Neural progenitor cell (in vitro differentiated cells): ENCODE data around the gene PDE11A. TPM values are rescaled to one million over a fixed set of nuclear protein-coding genes. Genes with fewer than 3 reads are reported as not detected.

Experiments used
- DNase-seq: peaks from one replicate; pipeline ENCODE4 v3.0.0-alpha.2; 2016; ENCODE audit warnings: low spot score
- H2AFZ ChIP-seq: fragments of 200-600 bp; sonication (generic); replicated peaks from 2 replicates; pipeline ENCODE4 v1.6.1; 2016; ENCODE audit warnings: antibody characterized with exemption
- H3F3A ChIP-seq: fragments of 200-600 bp; sonication (generic); 2 replicates; pipeline ENCODE4 v1.6.1; 2016; ENCODE audit warnings: antibody characterized with exemption, low read depth
- H3K27ac ChIP-seq: fragments of 200-600 bp; sonication (generic); 2 replicates; pipeline ENCODE4 v1.5.1; 2016; ENCODE audit warnings: mild to moderate bottlenecking
- H3K27me3 ChIP-seq: fragments of 200-600 bp; sonication (generic); 2 replicates; pipeline ENCODE4 v1.6.1; 2016; ENCODE audit warnings: mild to moderate bottlenecking, moderate library complexity
- H3K36me3 ChIP-seq: fragments of 200-600 bp; sonication (generic); 2 replicates; pipeline ENCODE4 v1.5.1; 2016
- H3K4me1 ChIP-seq: fragments of 200-600 bp; sonication (generic); 2 replicates; pipeline ENCODE4 v1.6.1; 2016; ENCODE audit warnings: mixed run types
- H3K4me2 ChIP-seq: fragments of 200-600 bp; sonication (generic); 2 replicates; pipeline ENCODE4 v1.6.1; 2016
- H3K4me3 ChIP-seq: fragments of 200-600 bp; sonication (generic); 2 replicates; pipeline ENCODE4 v1.5.1; 2016
- H3K79me2 ChIP-seq: fragments of 200-600 bp; sonication (generic); 2 replicates; pipeline ENCODE4 v1.6.1; 2016; ENCODE audit warnings: low read depth
- H3K9ac ChIP-seq: fragments of 200-600 bp; sonication (generic); 2 replicates; pipeline ENCODE4 v1.6.1; 2016
- H3K9me3 ChIP-seq: fragments of 200-600 bp; sonication (generic); 2 replicates; pipeline ENCODE4 v1.5.1; 2016; ENCODE audit warnings: low read depth
- H4K20me1 ChIP-seq: fragments of 200-600 bp; sonication (generic); 2 replicates; pipeline ENCODE4 v1.6.1; 2016; ENCODE audit warnings: low read depth
- H3K27ac Mint-ChIP-seq: 3 replicates; pipeline ENCODE4 v1.8.0; 2021; ENCODE audit warnings: mixed read lengths
- H3K27me3 Mint-ChIP-seq: 2 replicates; pipeline ENCODE4 v1.8.0; 2022; ENCODE audit warnings: low read depth, mild to moderate bottlenecking, inconsistent platforms, moderate library complexity, mixed read lengths; ENCODE audit not compliant: insufficient read depth
- H3K36me3 Mint-ChIP-seq: 3 replicates; pipeline ENCODE4 v1.8.0; 2021; ENCODE audit warnings: mixed read lengths
- H3K4me1 Mint-ChIP-seq: 3 replicates; pipeline ENCODE4 v1.8.0; 2021; ENCODE audit warnings: mixed read lengths
- H3K4me3 Mint-ChIP-seq: 3 replicates; pipeline ENCODE4 v1.8.0; 2021; ENCODE audit warnings: mild to moderate bottlenecking, moderate library complexity, mixed read lengths
- H3K9me3 Mint-ChIP-seq: 3 replicates; pipeline ENCODE4 v1.8.0; 2020; ENCODE audit warnings: mixed read lengths
- EZH2 ChIP-seq: fragments of 200-600 bp; sonication (generic); IDR thresholded peaks from 2 replicates; pipeline ENCODE4 v1.6.1; 2017; ENCODE audit warnings: antibody characterized with exemption, mild to moderate bottlenecking, moderate library complexity
- EZH2phosphoT487 ChIP-seq: fragments of 200-600 bp; sonication (generic); IDR thresholded peaks from 2 replicates; pipeline ENCODE4 v1.6.1; 2017; ENCODE audit warnings: antibody characterized with exemption
- total RNA-seq: library from RNA; depleted of rRNA; stranded (reverse); fragments of >200 nt; gene quantifications from 2 replicates; pipeline ENCODE4 v1.2.3, GENCODE V29; 2015; ENCODE audit warnings: low replicate concordance
- TF ChIP-seq, protein P1 (sequence below): fragments of 200-600 bp; sonication (generic); IDR thresholded peaks from 2 replicates; pipeline ENCODE4 v1.5.1; 2017; ENCODE audit warnings: antibody characterized with exemption, mild to moderate bottlenecking

Gene PDE11A
- total RNA-seq, 1 donor from 2014 or later = 0.13 TPM

DNA sequence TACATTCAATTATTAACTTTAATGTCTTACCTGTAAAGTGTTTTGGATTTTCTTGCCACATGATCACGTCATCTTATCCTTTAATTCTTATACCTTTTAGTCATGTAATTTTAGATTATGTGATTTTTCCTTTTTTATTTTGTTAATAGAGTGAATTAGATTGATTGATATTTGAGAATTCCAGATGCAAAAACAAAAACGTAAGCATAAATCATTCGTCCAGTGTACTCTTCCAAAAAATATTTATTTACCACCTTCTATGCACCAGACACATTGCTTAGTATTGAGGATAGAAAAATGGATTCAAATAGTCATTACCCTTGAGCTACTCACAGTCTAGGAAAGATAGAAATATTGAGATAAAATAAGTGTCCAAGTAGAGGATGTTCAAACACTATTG is 249.6 kb downstream of the PDE11A start:
- Histone ChIP-seq H3F3A (no peaks in the 10 kb centered on the region), H3K9me3 (no peaks in the 10 kb centered on the region), H3K4me3 (no peak overlapping the region), H2AFZ (no peak overlapping the region), H4K20me1 (no peaks in the 10 kb centered on the region), H3K27ac (no peak overlapping the region), H3K4me1 (no peaks in the 10 kb centered on the region), H3K9ac (no peak overlapping the region), H3K79me2 (no peaks in the 10 kb centered on the region), H3K36me3 (no peaks in the 10 kb centered on the region), H3K4me2 (no peak overlapping the region), H3K27me3 (peaks cover 25% of the 10 kb centered on the region)
- Mint-ChIP-seq H3K27me3 (no peaks in the 10 kb centered on the region), H3K27ac (no peak overlapping the region), H3K4me3 (no peak overlapping the region), H3K4me1 (no peaks in the 10 kb centered on the region), H3K36me3 (no peaks in the 10 kb centered on the region), H3K9me3 (no peaks in the 10 kb centered on the region)
- DNase-seq = no peak
- TF ChIP-seq EZH2phosphoT487 = no peak
- TF ChIP-seq EZH2 = no peak
- TF ChIP-seq, protein P1, sequence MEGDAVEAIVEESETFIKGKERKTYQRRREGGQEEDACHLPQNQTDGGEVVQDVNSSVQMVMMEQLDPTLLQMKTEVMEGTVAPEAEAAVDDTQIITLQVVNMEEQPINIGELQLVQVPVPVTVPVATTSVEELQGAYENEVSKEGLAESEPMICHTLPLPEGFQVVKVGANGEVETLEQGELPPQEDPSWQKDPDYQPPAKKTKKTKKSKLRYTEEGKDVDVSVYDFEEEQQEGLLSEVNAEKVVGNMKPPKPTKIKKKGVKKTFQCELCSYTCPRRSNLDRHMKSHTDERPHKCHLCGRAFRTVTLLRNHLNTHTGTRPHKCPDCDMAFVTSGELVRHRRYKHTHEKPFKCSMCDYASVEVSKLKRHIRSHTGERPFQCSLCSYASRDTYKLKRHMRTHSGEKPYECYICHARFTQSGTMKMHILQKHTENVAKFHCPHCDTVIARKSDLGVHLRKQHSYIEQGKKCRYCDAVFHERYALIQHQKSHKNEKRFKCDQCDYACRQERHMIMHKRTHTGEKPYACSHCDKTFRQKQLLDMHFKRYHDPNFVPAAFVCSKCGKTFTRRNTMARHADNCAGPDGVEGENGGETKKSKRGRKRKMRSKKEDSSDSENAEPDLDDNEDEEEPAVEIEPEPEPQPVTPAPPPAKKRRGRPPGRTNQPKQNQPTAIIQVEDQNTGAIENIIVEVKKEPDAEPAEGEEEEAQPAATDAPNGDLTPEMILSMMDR = no peak

DNA sequence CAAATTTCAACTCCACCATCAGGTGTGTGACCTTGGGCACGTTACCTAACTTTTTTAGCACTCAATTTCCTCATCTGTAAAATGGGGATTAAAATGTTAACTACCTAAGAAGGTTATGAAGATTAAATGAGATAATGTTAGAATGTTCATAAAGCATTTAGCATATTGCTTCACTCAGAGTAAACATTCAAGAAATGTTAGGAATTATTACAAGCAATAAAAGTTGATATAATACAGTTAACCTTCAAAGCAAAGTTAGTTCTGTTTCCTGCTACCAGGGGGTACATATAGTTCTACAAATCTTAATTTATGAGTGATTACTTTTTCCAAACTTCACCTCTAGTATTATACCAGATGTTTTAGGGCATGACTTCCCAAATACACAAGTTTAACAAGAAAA is 254.2 kb downstream of the PDE11A start:
- Mint-ChIP-seq H3K36me3 (no peaks in the 10 kb centered on the region), H3K9me3 (peaks cover 3% of the 10 kb centered on the region), H3K27me3 (no peaks in the 10 kb centered on the region), H3K4me3 (no peak overlapping the region), H3K27ac (no peak overlapping the region), H3K4me1 (no peaks in the 10 kb centered on the region)
- H3K27me3 ChIP-seq = peaks cover 25% of the 10 kb centered on the region
- no peak overlapping the region for H3K9ac ChIP-seq
- no peaks in the 10 kb centered on the region for H3K4me1 ChIP-seq
- H3K4me3 ChIP-seq = no peak overlapping the region
- no peaks in the 10 kb centered on the region for H4K20me1 ChIP-seq
- H3K79me2 ChIP-seq = no peaks in the 10 kb centered on the region
- H3K36me3 ChIP-seq = no peaks in the 10 kb centered on the region
- H2AFZ ChIP-seq = no peak overlapping the region
- no peak for TF ChIP-seq EZH2
- TF ChIP-seq EZH2phosphoT487 = no peak
- TF ChIP-seq, protein P1 = no peak
- DNase-seq = no peak
- H3K4me2 ChIP-seq = no peak overlapping the region
- no peaks in the 10 kb centered on the region for H3F3A ChIP-seq
- H3K9me3 ChIP-seq = no peaks in the 10 kb centered on the region
- no peak overlapping the region for H3K27ac ChIP-seq

DNA sequence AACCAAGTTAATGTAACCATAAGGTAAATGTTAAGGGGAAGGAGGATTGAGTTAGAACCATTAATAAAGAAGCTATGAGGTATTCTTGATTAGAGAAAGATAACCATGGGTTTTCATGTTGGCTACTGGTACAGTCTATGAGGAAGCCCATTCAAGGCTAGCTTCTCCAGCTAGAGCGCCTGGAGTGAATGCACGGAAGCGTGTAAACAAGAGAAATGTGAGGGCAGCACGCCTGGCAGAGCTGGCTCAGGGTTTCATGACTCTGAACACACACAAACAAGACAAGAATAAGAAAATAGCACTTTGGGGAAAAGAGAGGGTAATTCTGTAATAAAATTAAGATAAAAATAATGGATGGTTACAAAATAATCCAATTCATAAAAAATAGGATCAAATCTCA is 255.3 kb downstream of the PDE11A start:
- H3K36me3 Mint-ChIP-seq = no peaks in the 10 kb centered on the region

More for the DNA sequence above, 255.3 kb downstream of the PDE11A start:
- no peak for DNase-seq
- H3K27ac Mint-ChIP-seq = no peak overlapping the region
- no peak overlapping the region for H3K4me2 ChIP-seq
- H3K36me3 ChIP-seq = no peaks in the 10 kb centered on the region
- TF ChIP-seq EZH2 (no peak), EZH2phosphoT487 (no peak)
- TF ChIP-seq, protein P1 = no peak
- H3K27me3 ChIP-seq = peaks cover 25% of the 10 kb centered on the region
- no peak overlapping the region for H2AFZ ChIP-seq
- no peaks in the 10 kb centered on the region for H3K9me3 ChIP-seq
- no peak overlapping the region for H3K27ac ChIP-seq
- no peak overlapping the region for H3K9ac ChIP-seq
- no peaks in the 10 kb centered on the region for H3K4me1 Mint-ChIP-seq
- H3K27me3 Mint-ChIP-seq = no peaks in the 10 kb centered on the region
- H3K4me3 Mint-ChIP-seq = no peak overlapping the region
- H3K9me3 Mint-ChIP-seq = peaks cover 7% of the 10 kb centered on the region
- no peaks in the 10 kb centered on the region for H4K20me1 ChIP-seq
- H3K79me2 ChIP-seq = no peaks in the 10 kb centered on the region
- no peaks in the 10 kb centered on the region for H3K4me1 ChIP-seq
- H3K4me3 ChIP-seq = no peak overlapping the region
- no peaks in the 10 kb centered on the region for H3F3A ChIP-seq
